Endothelial cell of umbilical vein (primary cell): ENCODE results near the gene PPARD. TPM values are rescaled to one million over a fixed set of nuclear protein-coding genes. Genes with fewer than 3 reads are reported as not detected.
"Not testable (repeated sequence)": the region's sequence is repeated elsewhere in the genome, so short reads cannot be mapped to it uniquely, and the experiment has no call there.

Experiments
- BruUV-seq: library from RNA; stranded (reverse); fragments of 400-500 nt; replicated peaks from 2 replicates; lab custom pipeline; 2021; lab: Mats Ljungman, UMichigan
- CTCF ChIA-PET: fragments of 300-600, 350-600 bp; sonication (Branson Sonifier 250); formaldehyde crosslinking; loops from one replicate; lab custom pipeline; 2021; ENCODE audit warnings: antibody characterized with exemption, inconsistent platforms; lab: Charles Lee
- POLR2A ChIA-PET: fragments of 300-600, 350-600 bp; sonication (Branson Sonifier 250); formaldehyde crosslinking; loops from one replicate; lab custom pipeline; 2021; ENCODE audit warnings: antibody characterized with exemption, inconsistent platforms; lab: Charles Lee
- DNase-seq: peaks from one replicate; pipeline ENCODE4 v3.0.0-alpha.2; 2011; ENCODE audit warnings: low read depth, low spot score
- FAIRE-seq: peaks from 2 replicates; lab custom pipeline; 2011; peaks lifted over from hg19 to GRCh38; lab: Jason Lieb, UNC
- H2AFZ ChIP-seq: 2 replicates; pipeline ENCODE4 v1.6.0; 2012; ENCODE audit warnings: low read depth, low read length, control low read depth, inconsistent platforms
- H3K27ac ChIP-seq: 2 replicates; pipeline ENCODE4 v1.5.1; 2011; ENCODE audit warnings: low read depth, mild to moderate bottlenecking, control low read depth, low read length, moderate library complexity; ENCODE audit not compliant: insufficient read depth
- H3K27me3 ChIP-seq, 2 experiments: 2 replicates each; pipeline versions ENCODE4 v1.6.0 to v1.6.1; 2011; ENCODE audit warnings: low read length in 2 of 2, mixed read lengths in 1 of 2; ENCODE audit not compliant: control insufficient read depth in 2 of 2, insufficient read depth in 2 of 2
- H3K36me3 ChIP-seq, 2 experiments: 2 replicates in 1 of 2; 3 replicates in 1 of 2; pipeline ENCODE4 v1.5.1; 2011; ENCODE audit warnings: low read length in 2 of 2, mild to moderate bottlenecking in 1 of 2, moderate library complexity in 1 of 2; ENCODE audit not compliant: control insufficient read depth in 2 of 2, insufficient read depth in 2 of 2; ENCODE audit errors: extremely low read depth in 1 of 2
- H3K4me1 ChIP-seq: 3 replicates; pipeline ENCODE4 v1.5.1; 2011; ENCODE audit warnings: mild to moderate bottlenecking, low read length; ENCODE audit not compliant: control insufficient read depth, insufficient read depth; ENCODE audit errors: extremely low read depth
- H3K4me2 ChIP-seq: 2 replicates; pipeline ENCODE4 v1.6.1; 2011; ENCODE audit warnings: low read length, control low read depth, mixed read lengths; ENCODE audit not compliant: insufficient read depth
- H3K4me3 ChIP-seq, 3 experiments: fragments of 200-600 bp in 1 of 3; sonication (generic), shearing (Covaris generic) in 1 of 3; replicated peaks in 1 of 3; 2 replicates each; pipeline ENCODE4 v1.5.1; 2011 to 2016; ENCODE audit warnings: control low read depth in 3 of 3, low read length in 3 of 3, mild to moderate bottlenecking in 2 of 3, inconsistent platforms in 1 of 3, low read depth in 1 of 3, moderate library complexity in 1 of 3; ENCODE audit not compliant: insufficient read depth in 1 of 3
- H3K79me2 ChIP-seq: 2 replicates; pipeline ENCODE4 v1.6.0; 2012; ENCODE audit warnings: low read length, inconsistent platforms; ENCODE audit not compliant: control insufficient read depth, insufficient read depth
- H3K9ac ChIP-seq: replicated peaks from 2 replicates; pipeline ENCODE3; 2011; ENCODE audit warnings: low read length, control low read depth; ENCODE audit not compliant: insufficient read depth; ENCODE audit errors: extremely low read depth
- H3K9me1 ChIP-seq: replicated peaks from 3 replicates; pipeline ENCODE4 v1.6.0; 2011; ENCODE audit warnings: mild to moderate bottlenecking, low read length; ENCODE audit not compliant: control insufficient read depth, insufficient read depth; ENCODE audit errors: extremely low read depth
- H3K9me3 ChIP-seq: replicated peaks from 2 replicates; pipeline ENCODE4 v1.5.1; 2012; ENCODE audit warnings: low read length, inconsistent platforms; ENCODE audit not compliant: control insufficient read depth, insufficient read depth
- H4K20me1 ChIP-seq: replicated peaks from 2 replicates; pipeline ENCODE3; 2011; ENCODE audit warnings: mild to moderate bottlenecking, low read length; ENCODE audit not compliant: control insufficient read depth, insufficient read depth; ENCODE audit errors: extremely low read depth
- POLR2AphosphoS5 ChIP-seq: IDR thresholded peaks from 2 replicates; pipeline ENCODE4 v1.6.1; 2012; ENCODE audit warnings: low read depth, mild to moderate bottlenecking, control low read depth, low read length, moderate library complexity; ENCODE audit not compliant: insufficient read depth
- dilution Hi-C: fragments of 300-500 bp; cut with MboI; formaldehyde crosslinking; loops from one replicate; pipeline ENCODE4 v1.15.0; 2019; ENCODE audit warnings: low sequenced_read_pairs; ENCODE audit not compliant: extremely low pct_ligation_motif_present
- intact Hi-C: fragments of 100-400 bp; cut with micrococcal nuclease; formaldehyde crosslinking; loops from one replicate; pipeline ENCODE4 v1.10.0; 2022
- polyA plus RNA-seq, 4 experiments: library from polyadenylated mRNA; depleted of rRNA in 3 of 4; stranded (reverse) in 3 of 4; unstranded in 1 of 4; fragments of >200 nt; gene quantifications; 2 replicates each; pipeline versions ENCODE4 v1.2.1 to v1.2.3, GENCODE V29; 2011 to 2012; ENCODE audit warnings: missing spikeins in 1 of 4
- total RNA-seq: library from RNA; stranded (reverse); gene quantifications from 2 replicates; pipeline ENCODE4 v1.2.3, GENCODE V29; 2021

PPARD gene
- total and polyA plus RNA-seq, 2 donors (not counting 3 experiments of a cell fraction or from before 2014, with no cell fraction given) = 23.4 to 29.2 TPM

- H3K79me2 ChIP-seq = no peaks in the 10 kb centered on the region
- no peak for TF ChIP-seq POLR2AphosphoS5
- dilution Hi-C loops = no loop called here
- H3K27me3 ChIP-seq = no peaks in the 10 kb centered on the region
- BruUV-seq = no TSS peak
- H3K4me3 ChIP-seq = no peak overlapping the region
- H3K27ac ChIP-seq = no peak overlapping the region
- H3K36me3 ChIP-seq = no peaks in the 10 kb centered on the region
- CTCF ChIA-PET = interaction anchor here (0.8 kb wide), 1 partner anchor 217 kb away, joined by 3 read pairs; no protein-coding TSS in a partner anchor
- no peak overlapping the region for H3K4me2 ChIP-seq
- H3K9me3 ChIP-seq = no peaks in the 10 kb centered on the region
- POLR2A ChIA-PET = no interaction called here
- peaks cover 7% of the 10 kb centered on the region for H3K4me1 ChIP-seq
- H4K20me1 ChIP-seq = no peaks in the 10 kb centered on the region
- no peak for FAIRE-seq
- no peak for DNase-seq
- H3K9me1 ChIP-seq = no peaks in the 10 kb centered on the region
- intact Hi-C loops = no loop called here
- H2AFZ ChIP-seq = no peak overlapping the region
- no peak overlapping the region for H3K9ac ChIP-seq
These were observed 37.2 kb upstream of the PPARD start for GRCh38 chr6:35305117-35305516.

- POLR2A ChIA-PET, H3K27me3 ChIP-seq: not testable (repeated sequence)
These were observed 35.2 kb upstream of the PPARD start for GRCh38 chr6:35307138-35307537.

DNA sequence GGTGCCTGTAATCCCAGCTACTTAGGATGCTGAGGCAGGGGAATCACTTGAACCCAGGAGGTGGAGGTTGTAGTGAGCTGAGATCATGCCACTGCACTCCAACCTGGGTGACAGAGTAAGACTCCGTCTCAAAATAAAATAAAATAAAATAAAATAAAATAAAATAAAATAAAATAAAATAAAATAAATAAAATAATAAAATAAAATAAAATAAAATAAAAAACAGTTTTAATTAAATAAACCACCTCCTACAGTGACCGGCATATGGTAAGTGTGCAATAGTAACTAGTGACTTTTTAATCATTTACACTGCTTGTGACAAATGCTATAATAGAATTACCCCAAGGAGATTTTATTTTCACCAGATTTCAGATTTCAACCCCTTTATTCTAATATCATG, 33.8 kb upstream of the PPARD start:
- BruUV-seq, H3K27me3 ChIP-seq, H3K4me2 ChIP-seq, H3K36me3 ChIP-seq, H3K27ac ChIP-seq, H3K79me2 ChIP-seq, H4K20me1 ChIP-seq, H3K4me1 ChIP-seq, DNase-seq, H3K9ac ChIP-seq, intact Hi-C loops, FAIRE-seq, dilution Hi-C loops, H3K4me3 ChIP-seq, POLR2A ChIA-PET, H2AFZ ChIP-seq, H3K9me1 ChIP-seq, H3K9me3 ChIP-seq: not testable (repeated sequence)
- CTCF ChIA-PET = interaction anchor here (1.4 kb wide), 1 partner anchor 11 kb away, joined by 5 read pairs; the partner anchor contains the start of gene DEF6

More at GRCh38 chr6:35307138-35307537, 35.2 kb upstream of the PPARD start:
- H3K79me2 ChIP-seq, intact Hi-C loops, H2AFZ ChIP-seq, H3K36me3 ChIP-seq, FAIRE-seq, BruUV-seq, H4K20me1 ChIP-seq, H3K9me1 ChIP-seq, H3K9me3 ChIP-seq, dilution Hi-C loops, CTCF ChIA-PET, DNase-seq, H3K4me2 ChIP-seq, H3K4me3 ChIP-seq, H3K27ac ChIP-seq, H3K9ac ChIP-seq: not testable (repeated sequence)
- peaks cover 12% of the 10 kb centered on the region for H3K4me1 ChIP-seq
